Vein endothelial cell (primary cell): Measurements from ENCODE around the gene ZNF385B. TPM values are rescaled to one million over a fixed set of nuclear protein-coding genes. Genes with fewer than 3 reads are reported as not detected.

Source experiments
- small RNA-seq: library from RNA; depleted of rRNA; stranded (forward); fragments of <200 nt; gene quantifications from one replicate; pipeline ENCODE3, GENCODE V24; 2012
- total RNA-seq: library from RNA; depleted of rRNA; stranded (reverse); fragments of >200 nt; gene quantifications from 2 replicates; pipeline ENCODE4 v1.2.3, GENCODE V29; 2012

Gene ZNF385B
- not detected in 2 replicates for total RNA-seq

GRCh38 chr2:179861416-179862067 lies at the start of gene ZNF385B:
TSS of gene ZNF385B (minus strand) at chr2:179861612.

Small RNAs within 50 kb of the gene (small RNA-seq; reads per million reads assigned to genes)
- gene MIR1258 = not detected

Other genes starting within 250 kb of the ZNF385B start
- gene CWC22, start 145.7 kb upstream of the ZNF385B start, total RNA-seq = 10.8 and 14.0 TPM in 2 replicates